ENCODE data around the gene TCF25. TPM values are rescaled to one million over a fixed set of nuclear protein-coding genes. Genes with fewer than 3 reads are reported as not detected.

The TCF25 gene
- total RNA-seq, 4 donors from 2014 or later = 126 to 151 (median 137) TPM

DNA sequence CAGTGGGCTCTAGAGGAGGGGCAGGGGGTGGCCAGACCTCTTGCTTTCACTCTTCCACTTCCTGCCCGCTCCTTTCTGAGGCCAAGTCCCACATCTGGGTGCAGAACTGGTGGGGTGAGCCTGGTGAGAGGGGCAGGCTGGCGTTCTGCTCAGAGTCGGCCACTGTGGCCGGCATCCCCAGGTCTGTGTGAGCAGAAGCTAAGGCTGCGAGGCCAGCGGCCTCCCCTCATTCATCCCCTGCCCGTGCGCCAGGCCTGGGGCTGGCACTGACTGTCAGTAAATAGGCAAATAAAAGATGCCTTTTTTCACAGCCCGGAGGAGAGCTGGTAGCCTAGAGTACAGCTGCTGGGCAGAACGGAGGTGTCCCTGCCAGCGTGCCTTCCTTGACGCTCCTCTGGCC, 76.4 kb downstream of the TCF25 start:
- intact Hi-C loops (cut with DNase I) = no loop called here
- whole genome bisulfite sequencing = 93% methylated on average over 9 of the region's 12 CpGs

GRCh38 chr16:89951509-89951908, 78.1 kb downstream of the TCF25 start:
- 94% methylated on average over 5 of the region's 5 CpGs for WGBS
- Histone ChIP-seq H3K9me3 (no peaks in the 10 kb centered on the region), H3K4me3 (no peak overlapping the region), H3K4me1 (peaks cover 13 to 24% (median 21%) of the 10 kb centered on the region in 4 donors), H3K36me3 (peaks cover 0 to 28% (median 24%) of the 10 kb centered on the region in 4 donors), H3K27me3 (peaks cover 0 to 2% (median 0%) of the 10 kb centered on the region in 4 donors), H3K27ac (replicated peaks in 1 of 4) (no peak overlapping the region)
- TF ChIP-seq POLR2AphosphoS5 (IDR thresholded peaks at IDR 0.05) (no peak), EP300 (IDR thresholded peaks at IDR 0.05) (no peak), POLR2A (IDR thresholded peaks at IDR 0.05; ENCODE audit: low read depth) (no peak)
- TF ChIP-seq, protein P1, sequence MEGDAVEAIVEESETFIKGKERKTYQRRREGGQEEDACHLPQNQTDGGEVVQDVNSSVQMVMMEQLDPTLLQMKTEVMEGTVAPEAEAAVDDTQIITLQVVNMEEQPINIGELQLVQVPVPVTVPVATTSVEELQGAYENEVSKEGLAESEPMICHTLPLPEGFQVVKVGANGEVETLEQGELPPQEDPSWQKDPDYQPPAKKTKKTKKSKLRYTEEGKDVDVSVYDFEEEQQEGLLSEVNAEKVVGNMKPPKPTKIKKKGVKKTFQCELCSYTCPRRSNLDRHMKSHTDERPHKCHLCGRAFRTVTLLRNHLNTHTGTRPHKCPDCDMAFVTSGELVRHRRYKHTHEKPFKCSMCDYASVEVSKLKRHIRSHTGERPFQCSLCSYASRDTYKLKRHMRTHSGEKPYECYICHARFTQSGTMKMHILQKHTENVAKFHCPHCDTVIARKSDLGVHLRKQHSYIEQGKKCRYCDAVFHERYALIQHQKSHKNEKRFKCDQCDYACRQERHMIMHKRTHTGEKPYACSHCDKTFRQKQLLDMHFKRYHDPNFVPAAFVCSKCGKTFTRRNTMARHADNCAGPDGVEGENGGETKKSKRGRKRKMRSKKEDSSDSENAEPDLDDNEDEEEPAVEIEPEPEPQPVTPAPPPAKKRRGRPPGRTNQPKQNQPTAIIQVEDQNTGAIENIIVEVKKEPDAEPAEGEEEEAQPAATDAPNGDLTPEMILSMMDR (IDR thresholded peaks at IDR 0.05) = no peak
- DNase-seq (ENCODE audit: extremely low spot score) = no peak
- intact Hi-C loops (cut with DNase I) = no loop called here

More for the DNA sequence above, 76.4 kb downstream of the TCF25 start:
- DNase-seq (ENCODE audit: extremely low spot score) = no peak
- no peak for TF ChIP-seq POLR2AphosphoS5 (IDR thresholded peaks at IDR 0.05)
- TF ChIP-seq POLR2A (IDR thresholded peaks at IDR 0.05; ENCODE audit: low read depth) = no peak
- no peak for TF ChIP-seq EP300 (IDR thresholded peaks at IDR 0.05)
- TF ChIP-seq, protein P1 (IDR thresholded peaks at IDR 0.05) = no peak
- no peaks in the 10 kb centered on the region for H3K9me3 ChIP-seq
- H3K27me3 ChIP-seq = peaks cover 0 to 15% (median 0%) of the 10 kb centered on the region in 4 donors
- peak overlapping the region in 1 of 4 donors; percentile 59 for H3K27ac ChIP-seq (replicated peaks in 1 of 4)
- peaks cover 0 to 12% (median 9%) of the 10 kb centered on the region in 4 donors for H3K36me3 ChIP-seq
- H3K4me3 ChIP-seq = peak overlapping the region; percentile 65 to 81 (median 66)
- H3K4me1 ChIP-seq = peaks cover 13 to 24% (median 21%) of the 10 kb centered on the region in 4 donors

GRCh38 chr16:89952049-89952448, 78.7 kb downstream of the TCF25 start:
- Histone ChIP-seq H3K27me3 (no peaks in the 10 kb centered on the region), H3K4me3 (no peak overlapping the region), H3K27ac (replicated peaks in 1 of 4) (no peak overlapping the region), H3K9me3 (no peaks in the 10 kb centered on the region), H3K4me1 (peaks cover 13 to 24% (median 21%) of the 10 kb centered on the region in 4 donors), H3K36me3 (peaks cover 0 to 33% (median 29%) of the 10 kb centered on the region in 4 donors)
- WGBS = 98% methylated on average over 12 of the region's 12 CpGs
- intact Hi-C loops (cut with DNase I) = no loop called here
- DNase-seq (ENCODE audit: extremely low spot score) = no peak
- no peak for TF ChIP-seq POLR2AphosphoS5 (IDR thresholded peaks at IDR 0.05)
- TF ChIP-seq EP300 (IDR thresholded peaks at IDR 0.05) = no peak
- TF ChIP-seq, protein P1 (IDR thresholded peaks at IDR 0.05) = no peak
- TF ChIP-seq POLR2A (IDR thresholded peaks at IDR 0.05; ENCODE audit: low read depth) = no peak

- H3K36me3 ChIP-seq = peaks cover 0 to 38% (median 34%) of the 10 kb centered on the region in 4 donors
- H3K4me1 ChIP-seq = peaks cover 11 to 22% (median 19%) of the 10 kb centered on the region in 4 donors
- H3K27ac ChIP-seq (replicated peaks in 1 of 4) = no peak overlapping the region
- 90% methylated on average over 2 of the region's 6 CpGs for WGBS
- H3K27me3 ChIP-seq = no peaks in the 10 kb centered on the region
- no peak overlapping the region for H3K4me3 ChIP-seq
- DNase-seq (ENCODE audit: extremely low spot score) = no peak
- H3K9me3 ChIP-seq = no peaks in the 10 kb centered on the region
- no peak for TF ChIP-seq POLR2A (IDR thresholded peaks at IDR 0.05; ENCODE audit: low read depth)
- no peak for TF ChIP-seq EP300 (IDR thresholded peaks at IDR 0.05)
- TF ChIP-seq POLR2AphosphoS5 (IDR thresholded peaks at IDR 0.05) = no peak
- TF ChIP-seq, protein P1 (IDR thresholded peaks at IDR 0.05) = no peak
- intact Hi-C loops (cut with DNase I) = no loop called here
These were observed 79.2 kb downstream of the TCF25 start for GRCh38 chr16:89952551-89952950.
